Stimulated activated naive CD4-positive, alpha-beta T cell (primary cell): ENCODE results near the gene BDKRB1.

ENCODE experiments used
- DNase-seq, 6 experiments: peaks; one replicate each; lab custom pipeline; 2025; lab: John Stamatoyannopoulos, UW

Gene BDKRB1

GRCh38 chr14:96281486-96281885, 25.5 kb downstream of the BDKRB1 start:
- DNase-seq, result no peak

- DNase-seq, result no peak
Observed at GRCh38 chr14:96284008-96284407, 28.0 kb downstream of the BDKRB1 start.

GRCh38 chr14:96284430-96284829, 28.4 kb downstream of the BDKRB1 start:
- DNase-seq, result no peak

GRCh38 chr14:96285667-96286066, 29.7 kb downstream of the BDKRB1 start:
- no peak for DNase-seq

DNA sequence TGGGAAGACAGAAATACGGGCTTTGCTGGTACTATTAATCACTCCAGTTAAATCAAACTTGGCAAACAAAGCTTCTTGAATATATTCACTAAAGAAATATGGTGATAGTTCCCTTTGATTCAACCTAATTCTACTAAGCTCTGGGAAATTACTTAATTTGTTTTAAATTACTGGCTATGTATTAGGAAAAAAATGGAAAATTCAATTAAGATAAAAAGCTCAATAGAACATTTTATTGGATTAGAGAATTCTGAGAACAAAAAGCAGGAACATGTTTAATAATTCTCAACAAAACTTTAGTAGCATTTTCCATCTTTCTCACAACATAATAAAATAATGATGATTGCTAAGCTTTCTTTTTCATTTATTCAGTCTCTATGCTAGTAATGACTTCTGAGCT, 30.2 kb downstream of the BDKRB1 start:
- DNase-seq, result no peak

GRCh38 chr14:96287856-96288255, 31.8 kb downstream of the BDKRB1 start:
- DNase-seq, result no peak

DNA sequence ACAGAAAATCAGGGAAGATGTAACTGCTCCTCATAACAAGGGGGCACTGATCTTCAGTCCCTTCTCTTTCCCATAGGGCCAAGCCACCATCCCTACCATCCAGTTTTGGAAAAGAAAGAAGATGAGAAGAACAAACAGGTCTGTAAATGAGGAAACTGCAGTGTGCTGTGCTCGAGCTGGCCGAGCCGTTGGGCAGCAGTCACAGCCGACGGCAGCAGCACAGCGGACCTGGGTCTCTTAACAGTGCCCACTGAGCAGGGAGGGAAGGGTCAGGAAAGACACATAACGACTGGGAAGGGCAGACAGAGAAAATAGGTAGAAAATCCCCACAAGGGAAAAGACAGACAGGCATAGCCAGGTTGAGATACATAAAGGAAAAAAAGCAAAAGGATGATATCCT, 38.2 kb downstream of the BDKRB1 start:
- DNase-seq, result no peak

DNA sequence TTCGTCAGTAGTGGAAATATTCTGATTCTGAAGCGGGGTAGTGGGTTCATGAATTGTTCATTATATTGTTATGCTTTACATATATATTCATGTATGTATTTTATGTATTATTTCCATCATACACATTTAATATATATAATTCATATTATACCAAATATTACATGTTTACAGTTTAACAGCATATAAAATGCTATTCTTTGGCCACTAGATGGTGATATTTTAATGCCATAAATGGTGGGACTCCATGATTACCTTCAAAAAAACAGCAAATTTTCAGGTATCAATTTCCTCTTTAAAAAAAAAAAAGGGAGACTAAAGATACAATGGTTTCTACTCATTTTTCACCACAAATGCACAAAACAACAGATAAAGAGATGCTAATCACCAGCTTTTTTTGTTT, 41.0 kb downstream of the BDKRB1 start:
- DNase-seq, result peak in 2 of 6 experiments; percentile 30 to 42

DNA sequence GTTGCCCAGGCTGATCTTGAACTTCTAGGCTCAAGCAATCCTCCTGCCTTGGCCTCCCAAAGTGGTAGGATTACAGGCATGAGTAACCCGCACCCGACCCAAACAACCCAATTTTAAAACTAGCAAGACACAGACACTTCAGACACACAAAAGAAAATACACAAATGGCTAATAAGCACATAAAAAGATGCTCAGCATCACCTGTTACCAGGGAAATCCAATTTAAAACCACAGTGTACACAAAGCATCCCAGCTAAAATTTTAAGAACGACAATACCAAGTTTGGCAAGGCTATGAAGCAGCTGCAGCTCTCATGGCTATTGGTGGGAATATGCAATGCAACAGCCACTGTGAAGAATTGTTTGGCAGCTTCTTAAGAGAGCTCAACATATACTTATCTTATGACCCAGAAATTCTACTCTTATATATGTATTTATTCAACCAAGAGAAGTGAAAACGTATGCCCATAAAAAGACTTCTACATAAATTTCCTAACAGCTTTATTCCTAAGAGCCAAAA, 42.0 kb downstream of the BDKRB1 start:
- no peak for DNase-seq

DNA sequence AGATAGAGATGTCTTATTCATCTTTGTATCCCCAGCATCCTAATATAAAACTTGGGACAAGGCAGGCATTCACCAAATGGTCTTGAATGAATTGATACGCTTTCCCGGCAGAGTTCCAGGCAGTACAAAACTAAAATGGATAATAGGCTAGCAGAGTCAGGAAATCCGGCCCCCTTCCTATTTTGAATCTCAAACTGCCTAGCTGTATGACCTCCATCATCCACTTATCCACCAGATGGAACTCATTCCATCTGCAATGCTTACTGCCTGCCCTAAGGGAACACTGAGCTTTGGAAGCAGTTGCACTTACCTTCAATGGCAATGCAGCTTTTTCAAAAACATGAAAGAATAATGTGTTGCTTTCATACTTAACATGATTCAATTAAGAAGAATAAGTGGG, 43.4 kb downstream of the BDKRB1 start:
- no peak for DNase-seq

GRCh38 chr14:96303981-96304380, 48.0 kb downstream of the BDKRB1 start:
- no peak for DNase-seq

GRCh38 chr14:96304956-96305355, 48.9 kb downstream of the BDKRB1 start:
- DNase-seq, result no peak

DNA sequence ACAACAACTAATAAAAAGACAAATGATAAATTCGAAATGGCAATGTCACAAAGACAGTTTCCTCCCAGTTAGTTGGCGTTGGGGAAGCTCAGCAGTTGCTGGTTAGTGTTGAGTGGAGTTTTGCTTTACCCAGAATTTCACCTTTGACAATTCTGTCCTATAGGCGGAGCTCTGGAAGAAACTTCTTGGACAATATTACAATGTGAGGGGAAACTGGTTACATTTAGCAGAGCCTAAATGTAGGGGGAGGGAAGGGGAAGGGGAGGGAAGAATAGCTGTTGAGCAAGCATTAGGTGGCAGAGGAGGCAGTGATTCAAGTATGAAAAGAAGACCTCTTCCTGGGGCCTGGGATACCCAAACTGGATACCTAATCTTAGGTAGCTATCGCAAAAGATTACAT, 51.4 kb downstream of the BDKRB1 start:
- no peak for DNase-seq

DNA sequence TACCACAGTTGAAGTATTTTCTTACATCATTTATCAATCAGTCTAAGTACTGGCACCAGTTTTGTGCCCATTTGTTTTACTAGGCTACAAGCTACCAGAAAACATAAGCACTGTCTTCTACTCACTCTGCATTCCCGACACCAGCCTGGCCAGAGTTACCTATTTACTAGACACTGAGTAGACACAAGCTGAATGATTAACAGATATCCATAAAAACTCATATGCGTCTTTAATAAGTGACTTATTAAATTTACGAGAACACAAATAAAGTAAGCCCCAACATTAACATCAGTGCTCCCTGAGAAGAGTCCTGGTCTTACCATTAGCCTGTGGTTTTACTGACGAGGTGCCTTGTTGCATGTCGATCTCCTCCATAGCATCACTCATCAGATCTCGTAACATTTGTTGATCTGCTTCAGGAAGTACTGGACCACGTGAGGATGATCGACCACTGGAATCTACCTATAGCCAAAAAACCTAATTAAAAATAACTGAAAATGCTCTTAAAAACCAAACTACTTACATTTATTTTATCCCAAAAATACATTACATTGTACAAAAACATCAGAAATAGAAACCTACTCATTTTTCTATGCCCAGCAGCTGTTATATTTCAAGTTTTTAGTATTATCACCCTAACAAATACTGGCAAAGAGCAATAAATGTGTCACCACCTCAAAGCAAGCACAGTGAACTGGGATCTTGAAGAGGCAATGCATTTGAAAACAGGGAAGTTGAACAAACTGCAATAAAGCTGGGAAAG, 53.3 kb downstream of the BDKRB1 start:
- DNase-seq, result no peak

- DNase-seq, result no peak
Observed at GRCh38 chr14:96309896-96310330, 53.9 kb downstream of the BDKRB1 start.

GRCh38 chr14:96310906-96311305, 54.9 kb downstream of the BDKRB1 start:
- DNase-seq, result no peak
